A549 treated with ZK216348 at 1 μM for 4 hours (cell line): Measurements from ENCODE around the gene CDT1. TPM values are rescaled to one million over a fixed set of nuclear protein-coding genes. Genes with fewer than 3 reads are reported as not detected.

Experiments
- total RNA-seq: library from RNA; stranded (reverse); fragments of 200-300 nt; extraction: Qiagen RNA extraction; gene quantifications from 5 replicates; pipeline ENCODE4 v1.2.3, GENCODE V29; 2022; ENCODE audit warnings: low read depth

Gene CDT1
- total RNA-seq: 16.4 to 34.7 TPM (median 30.6 TPM) in 5 replicates

GRCh38 chr16:88803264-88803987, at the start of gene CDT1:
CDT1 (plus strand) TSS chr16:88803789; CDS start chr16:88803832, 43 bp downstream.

GRCh38 chr16:88785106-88785924, 18.3 kb upstream of the CDT1 start, which contains the start of gene PIEZO1:
PIEZO1 (minus strand) TSS chr16:88785220; CDS start chr16:88784964, 256 bp downstream.

GRCh38 chr16:88811769-88812512, 8.4 kb downstream of the CDT1 start, which contains the start of gene APRT:
APRT (minus strand) TSS chr16:88811928; CDS start chr16:88811899, 29 bp downstream.

GRCh38 chr16:88856828-88857727, 53.5 kb downstream of the CDT1 start, which contains the start of the genes GALNS and TRAPPC2L:
GALNS (minus strand) TSS chr16:88856947; CDS start chr16:88856877, 70 bp downstream.
TRAPPC2L (plus strand) TSS chr16:88857127; CDS start chr16:88857151, 24 bp downstream.

Other genes starting within 250 kb of the CDT1 start
- 41.1 to 61.6 TPM (median 53.2 TPM) in 5 replicates for gene ZC3H18, start 233.4 kb upstream of the CDT1 start, total RNA-seq
- gene IL17C, start 165.2 kb upstream of the CDT1 start, total RNA-seq: not detected in 5 replicates
- 157 to 314 TPM (median 306 TPM) in 5 replicates for gene CYBA, start 152.7 kb upstream of the CDT1 start, total RNA-seq
- gene MVD, start 140.7 kb upstream of the CDT1 start, total RNA-seq: 16.3 to 26.2 TPM (median 22.6 TPM) in 5 replicates
- gene SNAI3, start 117.3 kb upstream of the CDT1 start, total RNA-seq: 0.14 to 0.15 TPM in 2 of 5 replicates, not detected in the others
- gene RNF166, start 97.4 kb upstream of the CDT1 start, total RNA-seq: 8.7 to 18.9 TPM (median 17.2 TPM) in 5 replicates
- gene CTU2, start 97.3 kb upstream of the CDT1 start, total RNA-seq: 18.2 to 34.2 TPM (median 33.0 TPM) in 5 replicates
- gene PIEZO1, start 18.6 kb upstream of the CDT1 start, total RNA-seq: 76.0 to 155 TPM (median 134 TPM) in 5 replicates
- gene APRT, start 8.1 kb downstream of the CDT1 start, total RNA-seq: 263 to 424 TPM (median 397 TPM) in 5 replicates
- 32.1 to 50.6 TPM (median 46.1 TPM) in 5 replicates for gene GALNS, start 53.2 kb downstream of the CDT1 start, total RNA-seq
- gene TRAPPC2L, start 53.3 kb downstream of the CDT1 start, total RNA-seq: 92.5 to 149 TPM (median 118 TPM) in 5 replicates
- not detected in 5 replicates for gene PABPN1L, start 62.9 kb downstream of the CDT1 start, total RNA-seq
- gene CBFA2T3, start 173.4 kb downstream of the CDT1 start, total RNA-seq: 0.18 to 0.75 TPM (median 0.47 TPM) in 5 replicates